Kasumi-1 (cell line): ENCODE data around the gene TDRD10.
A peak's percentile ranks its signal among the peaks of the same experiment; 100 is the strongest.
"Not testable (repeated sequence)": the region's sequence is repeated elsewhere in the genome, so short reads cannot be mapped to it uniquely, and the experiment has no call there.

Experiments used
- DNase-seq, 2 experiments: peaks; one replicate each; lab custom pipeline; 2025; lab: John Stamatoyannopoulos, UW

The TDRD10 gene

GRCh38 chr1:154514066-154514553 lies 12.1 kb downstream of the TDRD10 start:
- DNase-seq = no peak

- DNase-seq = no peak
These were observed 15.6 kb downstream of the TDRD10 start for GRCh38 chr1:154517661-154518060.

- no peak for DNase-seq
These were observed 17.6 kb downstream of the TDRD10 start for GRCh38 chr1:154519591-154519991.

- no peak for DNase-seq
These were observed 18.3 kb downstream of the TDRD10 start for GRCh38 chr1:154520333-154520732.

GRCh38 chr1:154521695-154522094 lies 19.7 kb downstream of the TDRD10 start:
- DNase-seq = no peak

- DNase-seq = no peak
These were observed 22.9 kb downstream of the TDRD10 start for GRCh38 chr1:154524881-154525280.

GRCh38 chr1:154527192-154527591 lies 25.2 kb downstream of the TDRD10 start:
- DNase-seq = no peak

- no peak for DNase-seq
These were observed 27.3 kb downstream of the TDRD10 start for GRCh38 chr1:154529308-154529707.

- DNase-seq = not testable (repeated sequence)
These were observed 29.9 kb downstream of the TDRD10 start for GRCh38 chr1:154531950-154532349.

- no peak for DNase-seq
These were observed 32.2 kb downstream of the TDRD10 start for GRCh38 chr1:154533952-154534844.

- DNase-seq = no peak
These were observed 34.6 kb downstream of the TDRD10 start for GRCh38 chr1:154536570-154536969.

- no peak for DNase-seq
These were observed 37.8 kb downstream of the TDRD10 start for GRCh38 chr1:154539486-154540483.

- no peak for DNase-seq
These were observed 39.2 kb downstream of the TDRD10 start for GRCh38 chr1:154541231-154541630.

- DNase-seq = peak; percentile 74 to 81
These were observed 44.4 kb downstream of the TDRD10 start for GRCh38 chr1:154546264-154547063.

- no peak for DNase-seq
These were observed 45.2 kb downstream of the TDRD10 start for GRCh38 chr1:154547105-154547732.

GRCh38 chr1:154548028-154548427 lies 46.0 kb downstream of the TDRD10 start:
- DNase-seq = no peak

- DNase-seq = no peak
These were observed 47.3 kb downstream of the TDRD10 start for GRCh38 chr1:154549202-154549770.

- no peak for DNase-seq
These were observed 48.1 kb downstream of the TDRD10 start for GRCh38 chr1:154550070-154550469.

GRCh38 chr1:154550657-154551056 lies 48.6 kb downstream of the TDRD10 start:
- no peak for DNase-seq

GRCh38 chr1:154551474-154551873 lies 49.5 kb downstream of the TDRD10 start:
- DNase-seq = no peak

GRCh38 chr1:154552036-154552435 lies 50.0 kb downstream of the TDRD10 start:
- no peak for DNase-seq
